Activated T-helper 1 cell treated with anti-CD3 and anti-CD28 coated beads, Interleukin-2, amount 50 U/mL, for 16 hours (primary cell): ENCODE results near the gene COG4.
A peak's percentile ranks its signal among the peaks of the same experiment; 100 is the strongest.
"Not testable (repeated sequence)": the region's sequence is repeated elsewhere in the genome, so short reads cannot be mapped to it uniquely, and the experiment has no call there.

Experiments used
- DNase-seq, 2 donors: peaks; one replicate each; pipeline ENCODE4 v3.0.0-alpha.2; 2020; ENCODE audit warnings: low read depth in 1 of 2, low spot score in 1 of 2

The COG4 gene

GRCh38 chr16:70523076-70523742, at the start of gene COG4:
TSS of gene COG4 (minus strand) at chr16:70523554. CDS start at chr16:70523543, 11 bp downstream.
- DNase-seq = peak; percentile 84 to 86

GRCh38 chr16:70572926-70573270, 49.5 kb upstream of the COG4 start:
- DNase-seq = no peak

GRCh38 chr16:70572050-70572925, 48.9 kb upstream of the COG4 start:
- DNase-seq = no peak

GRCh38 chr16:70571623-70572022, 48.3 kb upstream of the COG4 start:
- no peak for DNase-seq

GRCh38 chr16:70570967-70571570, 47.7 kb upstream of the COG4 start:
- DNase-seq = no peak

GRCh38 chr16:70569752-70570151, 46.4 kb upstream of the COG4 start:
- DNase-seq = no peak

GRCh38 chr16:70568601-70569237, 45.4 kb upstream of the COG4 start:
- DNase-seq = no peak

GRCh38 chr16:70565053-70565452, 41.7 kb upstream of the COG4 start:
- no peak for DNase-seq

- DNase-seq = no peak
These were observed 40.3 kb upstream of the COG4 start for GRCh38 chr16:70563636-70564035.

- no peak for DNase-seq
These were observed 38.3 kb upstream of the COG4 start for GRCh38 chr16:70561623-70562022.

GRCh38 chr16:70556063-70556462, 32.7 kb upstream of the COG4 start:
- no peak for DNase-seq

- DNase-seq = no peak
These were observed 30.3 kb upstream of the COG4 start for GRCh38 chr16:70553645-70554044.

GRCh38 chr16:70552675-70553074, 29.3 kb upstream of the COG4 start:
- no peak for DNase-seq

- no peak for DNase-seq
These were observed 28.4 kb upstream of the COG4 start for GRCh38 chr16:70551788-70552187.

GRCh38 chr16:70550082-70550481, 26.7 kb upstream of the COG4 start:
- no peak for DNase-seq

- DNase-seq = no peak
These were observed 25.6 kb upstream of the COG4 start for GRCh38 chr16:70548936-70549335.

GRCh38 chr16:70544548-70544947, 21.2 kb upstream of the COG4 start:
- DNase-seq = no peak

GRCh38 chr16:70540994-70541393, 17.6 kb upstream of the COG4 start:
- no peak for DNase-seq

- DNase-seq = no peak
These were observed 11.6 kb upstream of the COG4 start for GRCh38 chr16:70534971-70535370.

GRCh38 chr16:70529954-70530353, 6.6 kb upstream of the COG4 start:
- not testable (repeated sequence) for DNase-seq

- DNase-seq = no peak
These were observed 5.9 kb upstream of the COG4 start for GRCh38 chr16:70529051-70529777.
